B cell (primary cell): ENCODE data around the gene PRRX1. TPM values are rescaled to one million over a fixed set of nuclear protein-coding genes. Genes with fewer than 3 reads are reported as not detected.

Experiments used
- ATAC-seq: fragments of 200-7000 bp; cut with Tn5 transposase; one replicate; pipeline ENCODE4 v1.10.0; 2021; ENCODE audit warnings: low read depth, mild to moderate bottlenecking, moderate number of reproducible peaks, moderate library complexity
- CTCF ChIA-PET: fragments of 350-600 bp; sonication (Branson Sonifier 250); formaldehyde crosslinking; loops from one replicate; lab custom pipeline; 2021; ENCODE audit warnings: antibody characterized with exemption, inconsistent platforms; lab: Charles Lee
- POLR2A ChIA-PET: fragments of 350-600 bp; sonication (Branson Sonifier 250); formaldehyde crosslinking; loops from one replicate; lab custom pipeline; 2021; ENCODE audit warnings: antibody characterized with exemption; lab: Charles Lee
- DNase-seq: peaks from one replicate; pipeline ENCODE4 v3.0.0; 2013
- H2AFZ ChIP-seq: 2 replicates; pipeline ENCODE4 v1.6.1; 2012; ENCODE audit warnings: mild to moderate bottlenecking, low read depth, low read length; ENCODE audit not compliant: insufficient read depth, poor library complexity, severe bottlenecking
- H3K27ac ChIP-seq, 2 donors: 1 replicate in 1 of 2; 2 replicates in 1 of 2; pipeline ENCODE4 v1.5.1; 2012 to 2013; ENCODE audit warnings: low read length in 2 of 2, mild to moderate bottlenecking in 2 of 2, moderate library complexity in 1 of 2
- H3K27me3 ChIP-seq, 4 experiments: fragments of 200-600 bp in 1 of 4; sonication (generic) in 1 of 4; replicated peaks in 1 of 4; 1 replicate in 2 of 4; 2 replicates in 2 of 4; pipeline versions ENCODE4 v1.6.1 to v1.7.0; 2013 to 2016; ENCODE audit warnings: low read length in 3 of 4, mild to moderate bottlenecking in 2 of 4, mixed read lengths in 1 of 4, moderate library complexity in 1 of 4; ENCODE audit not compliant: insufficient read depth in 4 of 4, control insufficient read depth in 3 of 4; ENCODE audit errors: control extremely low read depth in 1 of 4
- H3K36me3 ChIP-seq, 2 experiments: replicated peaks in 1 of 2; 1 replicate in 1 of 2; 2 replicates in 1 of 2; pipeline versions ENCODE4 v1.6.1 to v1.7.1; 2013; ENCODE audit warnings: low read length in 1 of 2; ENCODE audit not compliant: insufficient read depth in 2 of 2, control insufficient read depth in 1 of 2; ENCODE audit errors: control extremely low read depth in 1 of 2, extremely low read depth in 1 of 2
- H3K4me1 ChIP-seq, 2 donors: fragments of 200-600 bp in 1 of 2; sonication (generic) in 1 of 2; 1 replicate in 1 of 2; 2 replicates in 1 of 2; pipeline versions ENCODE4 v1.5.1 to v1.6.1; 2013 to 2017; ENCODE audit warnings: low read length in 2 of 2; ENCODE audit not compliant: control insufficient read depth in 2 of 2, insufficient read depth in 2 of 2
- H3K4me2 ChIP-seq: replicated peaks from 2 replicates; pipeline ENCODE3; 2012; ENCODE audit warnings: mild to moderate bottlenecking, low read depth, low read length; ENCODE audit not compliant: poor library complexity, severe bottlenecking
- H3K4me3 ChIP-seq, 5 experiments: fragments of 200-600 bp in 1 of 5; sonication (generic) in 1 of 5; 1 replicate in 3 of 5; 2 replicates in 2 of 5; pipeline versions ENCODE4 v1.5.1 to v1.7.0; 2011 to 2016; ENCODE audit warnings: low read length in 4 of 5, mild to moderate bottlenecking in 4 of 5, low read depth in 2 of 5, control low read depth in 1 of 5, moderate library complexity in 1 of 5; ENCODE audit not compliant: insufficient read depth in 1 of 5; ENCODE audit errors: control extremely low read depth in 1 of 5, extremely low read depth in 1 of 5
- H3K79me2 ChIP-seq: fragments of 200-600 bp; sonication (generic); one replicate; pipeline ENCODE4 v1.6.0; 2016; ENCODE audit warnings: low read length; ENCODE audit not compliant: control insufficient read depth, insufficient read depth
- H3K9ac ChIP-seq: fragments of 200-600 bp; sonication (generic); 2 replicates; pipeline ENCODE4 v1.6.1; 2017; ENCODE audit warnings: mild to moderate bottlenecking, low read length, moderate library complexity
- H3K9me3 ChIP-seq, 3 donors: one replicate each; pipeline versions ENCODE4 v1.6.1 to v1.7.1; 2013; ENCODE audit warnings: low read length in 2 of 3; ENCODE audit not compliant: control insufficient read depth in 2 of 3, insufficient read depth in 1 of 3; ENCODE audit errors: control extremely low read depth in 1 of 3
- H4K20me1 ChIP-seq: 2 replicates; pipeline ENCODE4 v1.6.0; 2012; ENCODE audit warnings: mild to moderate bottlenecking, low read length; ENCODE audit not compliant: insufficient read depth, control insufficient read depth, poor library complexity, severe bottlenecking
- H3K27ac Mint-ChIP-seq: one replicate; pipeline ENCODE4 v1.8.0; 2021; ENCODE audit warnings: mixed read lengths
- H3K27me3 Mint-ChIP-seq: one replicate; pipeline ENCODE4 v1.8.0; 2021; ENCODE audit warnings: mixed read lengths
- H3K4me1 Mint-ChIP-seq: one replicate; pipeline ENCODE4 v1.8.0; 2021; ENCODE audit warnings: mixed read lengths
- H3K4me3 Mint-ChIP-seq: one replicate; pipeline ENCODE4 v1.8.0; 2021; ENCODE audit warnings: mixed read lengths
- H3K9me3 Mint-ChIP-seq: one replicate; pipeline ENCODE4 v1.8.0; 2022; ENCODE audit warnings: mixed read lengths; ENCODE audit not compliant: insufficient read depth
- EZH2 ChIP-seq: IDR thresholded peaks from 2 replicates; pipeline ENCODE4 v1.6.1; 2012; ENCODE audit warnings: borderline replicate concordance, low read depth, mild to moderate bottlenecking, moderate library complexity, low read length; ENCODE audit not compliant: insufficient read depth, poor library complexity, severe bottlenecking
- WGBS: methylation state at CpG from one replicate; pipeline ENCODE4 v1.1.5; 2013; ENCODE audit warnings: missing lambda C conversion rate; ENCODE audit not compliant: insufficient coverage; 5-methylcytosine and 5-hydroxymethylcytosine counted together
- intact Hi-C: fragments of 100-400 bp; cut with micrococcal nuclease; formaldehyde crosslinking; loops from one replicate; pipeline ENCODE4 v1.10.0; 2022
- polyA plus RNA-seq: library from polyadenylated mRNA; depleted of rRNA; stranded (reverse); fragments of >200 nt; gene quantifications from 2 replicates; pipeline ENCODE4 v1.2.3, GENCODE V29; 2012
- total RNA-seq, 2 donors: library from RNA; stranded (reverse); fragments of 120-200 nt in 1 of 2; gene quantifications; 1 replicate in 1 of 2; 2 replicates in 1 of 2; pipeline versions ENCODE4 v1.2.3 to v1.2.4, GENCODE V29; 2013 to 2022
- TF ChIP-seq, protein P1 (sequence below): fragments of 200-600 bp; IDR thresholded peaks from one replicate; pipeline ENCODE4 v1.8.0; 2022; ENCODE audit warnings: antibody characterized with exemption, mild to moderate bottlenecking

PRRX1 gene
- total and polyA plus RNA-seq, 2 donors (not counting 1 experiment from before 2014, with no cell fraction given): not detected

DNA sequence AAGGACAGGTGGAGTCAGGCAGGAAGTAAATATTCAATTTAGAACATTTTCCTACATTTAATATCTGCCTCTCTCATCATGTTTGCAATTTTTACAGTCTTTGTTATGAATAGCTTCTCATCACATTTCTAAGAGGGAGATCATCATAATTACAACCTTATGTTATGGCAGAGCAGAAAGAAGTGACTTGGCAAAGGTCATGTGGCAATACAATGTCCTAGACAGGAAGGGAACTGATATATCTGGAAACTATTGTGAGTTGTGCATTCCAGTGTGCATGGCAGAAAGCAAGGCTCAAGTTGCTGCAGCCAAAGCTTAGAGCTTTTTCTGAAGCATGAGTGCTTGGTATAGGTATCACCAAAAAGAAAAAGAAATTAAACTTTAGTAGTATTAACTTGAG lies 43.8 kb upstream of the PRRX1 start:
- no peak overlapping the region for H3K27ac ChIP-seq
- Mint-ChIP-seq H3K27ac (no peak overlapping the region), H3K4me1 (no peaks in the 10 kb centered on the region), H3K4me3 (no peak overlapping the region), H3K27me3 (peaks cover 5% of the 10 kb centered on the region), H3K9me3 (no peaks in the 10 kb centered on the region)
- no peaks in the 10 kb centered on the region for H3K36me3 ChIP-seq
- ATAC-seq (no peak), DNase-seq (no peak)
- no peak overlapping the region for H3K4me2 ChIP-seq
- CTCF ChIA-PET: no interaction called here
- POLR2A ChIA-PET: no interaction called here
- H3K9me3 ChIP-seq: no peaks in the 10 kb centered on the region
- H4K20me1 ChIP-seq: no peaks in the 10 kb centered on the region
- H2AFZ ChIP-seq: no peak overlapping the region
- no peaks in the 10 kb centered on the region for H3K79me2 ChIP-seq
- no peaks in the 10 kb centered on the region for H3K4me1 ChIP-seq
- no peak overlapping the region for H3K9ac ChIP-seq
- intact Hi-C loops: no loop called here
- H3K4me3 ChIP-seq: no peak overlapping the region
- no peaks in the 10 kb centered on the region for H3K27me3 ChIP-seq
- TF ChIP-seq, protein P1, sequence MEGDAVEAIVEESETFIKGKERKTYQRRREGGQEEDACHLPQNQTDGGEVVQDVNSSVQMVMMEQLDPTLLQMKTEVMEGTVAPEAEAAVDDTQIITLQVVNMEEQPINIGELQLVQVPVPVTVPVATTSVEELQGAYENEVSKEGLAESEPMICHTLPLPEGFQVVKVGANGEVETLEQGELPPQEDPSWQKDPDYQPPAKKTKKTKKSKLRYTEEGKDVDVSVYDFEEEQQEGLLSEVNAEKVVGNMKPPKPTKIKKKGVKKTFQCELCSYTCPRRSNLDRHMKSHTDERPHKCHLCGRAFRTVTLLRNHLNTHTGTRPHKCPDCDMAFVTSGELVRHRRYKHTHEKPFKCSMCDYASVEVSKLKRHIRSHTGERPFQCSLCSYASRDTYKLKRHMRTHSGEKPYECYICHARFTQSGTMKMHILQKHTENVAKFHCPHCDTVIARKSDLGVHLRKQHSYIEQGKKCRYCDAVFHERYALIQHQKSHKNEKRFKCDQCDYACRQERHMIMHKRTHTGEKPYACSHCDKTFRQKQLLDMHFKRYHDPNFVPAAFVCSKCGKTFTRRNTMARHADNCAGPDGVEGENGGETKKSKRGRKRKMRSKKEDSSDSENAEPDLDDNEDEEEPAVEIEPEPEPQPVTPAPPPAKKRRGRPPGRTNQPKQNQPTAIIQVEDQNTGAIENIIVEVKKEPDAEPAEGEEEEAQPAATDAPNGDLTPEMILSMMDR: no peak
- no peak for TF ChIP-seq EZH2

DNA sequence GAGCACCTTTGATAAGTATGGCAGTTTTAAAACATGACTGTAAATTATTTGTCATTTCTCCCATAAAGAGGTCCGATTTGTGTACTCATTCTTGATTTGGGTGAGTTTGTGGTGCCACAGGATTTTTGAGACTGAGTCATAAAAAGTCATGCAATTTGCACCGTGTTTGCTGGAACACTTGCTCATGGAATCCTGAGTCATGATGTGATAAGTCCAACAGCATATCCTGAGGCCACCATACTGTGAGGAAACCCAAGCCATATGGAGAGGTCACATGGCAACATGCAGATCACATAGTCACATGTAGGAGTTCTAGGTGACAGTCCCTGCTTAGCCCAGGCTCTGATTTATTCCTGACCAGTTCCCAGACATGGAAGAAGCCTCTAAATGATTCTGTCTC lies 40.8 kb upstream of the PRRX1 start:
- Histone ChIP-seq H3K4me1 (no peaks in the 10 kb centered on the region), H3K9ac (no peak overlapping the region), H3K79me2 (no peaks in the 10 kb centered on the region), H3K36me3 (no peaks in the 10 kb centered on the region), H3K27ac (no peak overlapping the region), H4K20me1 (no peaks in the 10 kb centered on the region), H3K4me3 (no peak overlapping the region), H3K27me3 (no peaks in the 10 kb centered on the region), H3K4me2 (no peak overlapping the region), H3K9me3 (no peaks in the 10 kb centered on the region), H2AFZ (no peak overlapping the region)
- ChIA-PET CTCF (interaction anchor here (1.5 kb wide), 1 partner anchor 11 kb away, joined by 3 read pairs; no protein-coding TSS in a partner anchor), POLR2A (no interaction called here)
- intact Hi-C loops: no loop called here
- no peaks in the 10 kb centered on the region for H3K9me3 Mint-ChIP-seq
- no peak for DNase-seq
- H3K27ac Mint-ChIP-seq: no peak overlapping the region
- TF ChIP-seq, protein P1: no peak
- TF ChIP-seq EZH2: no peak
- no peak for ATAC-seq
- H3K27me3 Mint-ChIP-seq: peaks cover 5% of the 10 kb centered on the region
- H3K4me1 Mint-ChIP-seq: no peaks in the 10 kb centered on the region
- H3K4me3 Mint-ChIP-seq: no peak overlapping the region
- WGBS: 79% methylated on average over 2 of the region's 2 CpGs
